Astrocyte of the spinal cord (primary cell): ENCODE results near the gene SORBS2.
A peak's percentile ranks its signal among the peaks of the same experiment; 100 is the strongest.
"Not testable (repeated sequence)": the region's sequence is repeated elsewhere in the genome, so short reads cannot be mapped to it uniquely, and the experiment has no call there.

ENCODE experiments used
- DNase-seq: peaks from one replicate; pipeline ENCODE4 v3.0.0; 2011; ENCODE audit warnings: low read depth, low spot score
- H3K4me3 ChIP-seq: 2 replicates; pipeline ENCODE4 v1.5.1; 2011; ENCODE audit warnings: low read depth, mild to moderate bottlenecking, low read length, moderate library complexity
- CTCF ChIP-seq: IDR thresholded peaks from 2 replicates; pipeline ENCODE4 v1.5.1; 2012; ENCODE audit warnings: low read depth, mild to moderate bottlenecking, low read length, inconsistent platforms
- in situ Hi-C: cut with HindIII; loops from 2 replicates; pipeline ENCODE4 v1.10.0; 2017; ENCODE audit warnings: low sequenced_read_pairs

The SORBS2 gene

GRCh38 chr4:185710487-185710995 is 101.5 kb downstream of the SORBS2 start:
- in situ Hi-C loops: no loop called here
- H3K4me3 ChIP-seq: no peak overlapping the region
- TF ChIP-seq CTCF: no peak
- peak; percentile 47 for DNase-seq

DNA sequence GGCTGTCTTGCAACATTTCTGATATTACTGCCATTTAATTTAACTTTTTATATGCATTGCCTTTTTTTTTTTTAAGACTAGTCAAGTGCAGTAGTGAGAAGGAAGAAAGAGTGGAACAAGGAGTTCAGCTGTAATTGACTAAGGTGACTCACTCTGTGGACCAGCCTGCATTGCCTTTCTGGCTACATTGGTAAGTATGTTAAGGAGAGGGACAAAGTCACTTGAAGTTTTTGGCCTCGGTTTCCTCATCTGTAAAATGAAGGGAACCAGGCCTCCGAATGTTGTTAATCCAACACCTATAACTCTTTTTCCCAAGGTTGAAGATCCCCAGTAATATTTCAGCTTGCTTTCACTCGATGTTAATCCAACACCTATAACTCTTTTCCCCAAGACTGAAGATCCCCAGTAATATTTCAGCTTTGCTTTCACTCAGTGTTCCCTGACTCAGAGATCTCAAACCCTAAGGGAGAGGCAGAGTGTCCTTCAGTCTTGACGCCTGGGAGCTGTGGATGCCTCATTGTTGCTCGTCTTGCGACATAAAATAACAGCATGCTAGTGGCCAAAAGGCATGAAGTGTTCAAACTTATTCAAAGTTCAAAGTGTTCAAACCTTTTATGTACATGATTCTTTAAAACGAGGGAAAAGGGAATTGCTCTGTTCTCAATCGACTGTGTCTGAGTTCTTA is 102.0 kb downstream of the SORBS2 start:
- in situ Hi-C loops: no loop called here
- TF ChIP-seq CTCF: no peak
- no peak overlapping the region for H3K4me3 ChIP-seq
- DNase-seq: peak; percentile 53

DNA sequence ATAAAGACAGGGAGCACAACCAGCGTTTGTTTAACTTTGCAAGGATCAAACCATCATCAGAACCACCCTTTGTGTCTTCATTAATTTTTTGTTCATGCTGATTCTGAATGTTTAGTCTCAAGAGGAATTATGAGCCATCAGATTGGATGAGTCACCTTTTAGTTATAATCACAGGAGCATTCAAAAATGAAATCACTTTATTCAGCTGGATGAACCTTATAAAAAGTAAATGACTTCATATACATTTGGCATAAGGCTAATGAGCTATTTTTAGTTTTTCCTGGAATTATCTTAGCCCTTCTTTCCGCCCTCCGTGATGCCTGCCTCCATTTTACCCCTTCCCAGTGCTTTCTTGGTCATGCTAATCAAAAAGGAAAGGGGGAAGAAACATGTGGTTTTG is 103.6 kb downstream of the SORBS2 start:
- no peak for TF ChIP-seq CTCF
- DNase-seq: peak; percentile 72
- H3K4me3 ChIP-seq: no peak overlapping the region
- in situ Hi-C loops: no loop called here

DNA sequence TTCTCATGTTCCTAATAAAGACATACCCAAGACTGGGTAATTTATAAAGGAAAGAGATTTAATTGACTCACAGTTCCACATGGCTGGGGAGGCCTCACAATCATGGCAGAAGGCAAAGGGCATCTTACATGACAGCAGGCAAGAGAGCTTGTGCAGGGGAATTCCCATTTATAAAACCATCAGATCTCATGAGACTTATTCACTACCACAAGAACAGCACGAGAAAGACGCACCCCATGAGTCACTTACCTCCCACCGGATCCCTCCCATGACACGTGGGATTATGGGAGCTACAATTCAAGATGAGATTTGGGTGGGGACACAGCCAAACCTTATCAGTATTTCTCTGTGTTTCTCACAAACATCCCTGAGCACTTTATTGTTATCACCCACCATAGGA is 104.4 kb downstream of the SORBS2 start:
- in situ Hi-C loops, H3K4me3 ChIP-seq: not testable (repeated sequence)
- peak; percentile 57 for DNase-seq

- in situ Hi-C loops: no loop called here
- DNase-seq: no peak
- no peak overlapping the region for H3K4me3 ChIP-seq
- TF ChIP-seq CTCF: no peak
Measured at GRCh38 chr4:185702147-185702663, 109.8 kb downstream of the SORBS2 start.

DNA sequence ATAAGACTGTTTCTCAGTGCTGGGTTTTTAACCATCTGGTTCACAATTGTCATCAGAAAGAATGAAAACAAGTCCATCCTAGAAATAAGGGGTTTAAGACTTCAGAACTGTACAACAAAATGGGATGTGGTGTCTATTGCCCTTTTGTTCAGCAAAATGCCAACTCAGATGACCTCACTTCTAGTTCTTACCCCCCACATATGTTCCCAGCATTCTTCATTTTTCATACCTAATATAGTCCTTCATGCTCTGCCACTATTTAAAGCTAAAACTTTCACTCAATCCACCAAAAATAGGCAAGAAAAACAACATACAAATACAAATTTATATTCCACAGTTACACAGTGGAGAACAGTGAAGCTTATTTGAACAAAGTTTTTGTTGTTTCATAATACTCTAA is 111.4 kb downstream of the SORBS2 start:
- no peak for TF ChIP-seq CTCF
- no peak for DNase-seq
- no peak overlapping the region for H3K4me3 ChIP-seq
- in situ Hi-C loops: no loop called here

- H3K4me3 ChIP-seq: no peak overlapping the region
- in situ Hi-C loops: no loop called here
- no peak for TF ChIP-seq CTCF
- no peak for DNase-seq
Measured at GRCh38 chr4:185700048-185700447, 111.9 kb downstream of the SORBS2 start.
